Left ventricle myocardium inferior (tissue), 1 donor: Measurements from ENCODE around the gene TAF1B. TPM values are rescaled to one million over a fixed set of nuclear protein-coding genes. Genes with fewer than 3 reads are reported as not detected.

Source experiments
- DNase-seq: peaks from one replicate; pipeline ENCODE4 v3.0.0-alpha.2; 2020
- H3K27ac ChIP-seq: fragments of 200-600 bp; replicated peaks from 2 replicates; pipeline ENCODE4 v1.8.0; 2021
- H3K27me3 ChIP-seq: fragments of 200-600 bp; 2 replicates; pipeline ENCODE4 v1.8.0; 2021; ENCODE audit warnings: low read depth
- H3K36me3 ChIP-seq: fragments of 200-600 bp; 2 replicates; pipeline ENCODE4 v1.8.0; 2021
- H3K4me1 ChIP-seq: fragments of 200-600 bp; 2 replicates; pipeline ENCODE4 v1.8.0; 2021
- H3K4me3 ChIP-seq: fragments of 200-600 bp; 2 replicates; pipeline ENCODE4 v1.8.0; 2021; ENCODE audit warnings: mild to moderate bottlenecking, moderate library complexity
- H3K9me3 ChIP-seq: fragments of 200-600 bp; replicated peaks from 2 replicates; pipeline ENCODE4 v1.8.0; 2021
- CTCF ChIP-seq: fragments of 200-600 bp; IDR thresholded peaks from 2 replicates; pipeline ENCODE4 v1.8.0; 2021; ENCODE audit warnings: antibody characterized with exemption, mild to moderate bottlenecking, borderline replicate concordance
- intact Hi-C: fragments of 100-400 bp; cut with micrococcal nuclease; formaldehyde crosslinking; loops from one replicate; pipeline ENCODE4 v1.11.0; 2022
- total RNA-seq: library from RNA; stranded (reverse); fragmentation: NEBNext Ultra II Directional; extraction: Animal tissue kit (Norgen Biotek cat#: 25700); gene quantifications from one replicate; pipeline ENCODE4 v1.2.1, GENCODE V29; 2021
- donor health status: DM: no; HTN: yes; CAD: no; lungs with severe emphysema.

The TAF1B gene
- total RNA-seq, 1 donor from 2014 or later, result 4.2 TPM

- H3K36me3 ChIP-seq, result peaks cover 70% of the 10 kb centered on the region
- TF ChIP-seq CTCF, result no peak
- DNase-seq, result no peak
- H3K4me3 ChIP-seq, result no peak overlapping the region
- intact Hi-C loops, result no loop called here
- no peaks in the 10 kb centered on the region for H3K9me3 ChIP-seq
- H3K27me3 ChIP-seq, result no peaks in the 10 kb centered on the region
- no peak overlapping the region for H3K27ac ChIP-seq
- H3K4me1 ChIP-seq, result no peaks in the 10 kb centered on the region
These were observed 30.1 kb downstream of the TAF1B start for GRCh38 chr2:9873337-9873736.

DNA sequence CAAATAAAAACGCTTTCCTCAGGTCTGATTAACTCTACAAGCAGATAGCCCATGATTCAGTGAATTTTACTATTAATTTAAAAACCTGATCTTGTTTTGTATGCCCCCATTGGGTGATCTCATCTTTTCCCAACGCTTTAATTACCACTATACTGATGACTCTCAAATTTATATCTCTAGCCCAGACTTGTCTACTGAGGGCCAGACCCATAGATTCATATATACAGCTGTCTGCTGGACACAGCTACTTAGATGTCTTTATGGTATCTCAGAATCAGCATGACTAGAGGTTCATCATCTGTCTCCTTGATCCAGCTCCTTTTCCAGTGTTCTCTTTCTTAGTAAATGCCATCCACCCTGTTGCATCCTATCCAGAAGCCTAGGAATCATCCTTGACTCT, 33.8 kb downstream of the TAF1B start:
- no peaks in the 10 kb centered on the region for H3K27me3 ChIP-seq
- no peak for DNase-seq
- no peaks in the 10 kb centered on the region for H3K4me1 ChIP-seq
- peaks cover 44% of the 10 kb centered on the region for H3K36me3 ChIP-seq
- H3K4me3 ChIP-seq, result no peak overlapping the region
- H3K9me3 ChIP-seq, result no peaks in the 10 kb centered on the region
- intact Hi-C loops, result no loop called here
- no peak overlapping the region for H3K27ac ChIP-seq
- TF ChIP-seq CTCF, result no peak

DNA sequence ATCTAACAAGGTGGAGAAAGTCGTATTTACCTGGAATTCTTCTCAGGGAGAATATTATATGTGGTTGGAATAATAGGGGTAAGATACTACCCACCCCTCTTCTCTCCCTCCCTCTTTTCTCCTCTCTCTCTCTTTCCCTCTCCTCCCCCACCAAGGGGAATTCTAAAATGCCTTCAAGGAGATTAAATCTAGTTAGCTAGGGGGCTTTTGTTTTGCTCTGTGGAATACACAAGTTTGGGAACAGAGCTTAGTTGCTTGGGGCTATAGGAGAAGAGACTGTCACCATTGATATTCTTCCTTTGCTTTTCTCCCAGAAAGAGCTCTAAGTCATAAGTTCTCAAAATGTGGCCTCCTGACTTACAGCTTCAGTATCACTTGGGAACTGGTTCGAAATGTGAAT, 34.5 kb downstream of the TAF1B start:
- DNase-seq, result no peak
- H3K36me3 ChIP-seq, result peaks cover 44% of the 10 kb centered on the region

GRCh38 chr2:9879455-9880194, 36.4 kb downstream of the TAF1B start:
- H3K27ac ChIP-seq, result no peak overlapping the region
- H3K4me3 ChIP-seq, result no peak overlapping the region
- no peaks in the 10 kb centered on the region for H3K4me1 ChIP-seq
- no peaks in the 10 kb centered on the region for H3K9me3 ChIP-seq
- TF ChIP-seq CTCF, result no peak
- intact Hi-C loops, result no loop called here
- no peak for DNase-seq
- no peaks in the 10 kb centered on the region for H3K27me3 ChIP-seq
- peaks cover 42% of the 10 kb centered on the region for H3K36me3 ChIP-seq

More for the DNA sequence above, 34.5 kb downstream of the TAF1B start:
- Histone ChIP-seq H3K9me3 (no peaks in the 10 kb centered on the region), H3K27me3 (no peaks in the 10 kb centered on the region), H3K4me1 (no peaks in the 10 kb centered on the region), H3K27ac (no peak overlapping the region), H3K4me3 (no peak overlapping the region)
- no peak for TF ChIP-seq CTCF
- intact Hi-C loops, result no loop called here

GRCh38 chr2:9883897-9884296, 40.6 kb downstream of the TAF1B start:
- H3K9me3 ChIP-seq, result peaks cover 19% of the 10 kb centered on the region
- no peak overlapping the region for H3K27ac ChIP-seq
- no peak overlapping the region for H3K4me3 ChIP-seq
- no peaks in the 10 kb centered on the region for H3K4me1 ChIP-seq
- H3K27me3 ChIP-seq, result no peaks in the 10 kb centered on the region
- intact Hi-C loops, result no loop called here
- peaks cover 40% of the 10 kb centered on the region for H3K36me3 ChIP-seq
- DNase-seq, result no peak
- TF ChIP-seq CTCF, result no peak
